Measurements from ENCODE around the gene TMCO4. TPM values are rescaled to one million over a fixed set of nuclear protein-coding genes. Genes with fewer than 3 reads are reported as not detected.

TMCO4 gene
- total RNA-seq, 1 donor from 2014 or later = 28.7 TPM

GRCh38 chr1:19644681-19645410 lies 154.9 kb downstream of the TMCO4 start:
- DNase-seq (ENCODE audit: extremely low spot score in 2 of 2) = no peak
- Histone ChIP-seq H3K4me1 (peaks cover 66% of the 10 kb centered on the region), H3K36me3 (no peaks in the 10 kb centered on the region), H3K9me3 (no peaks in the 10 kb centered on the region), H3K27me3 (no peaks in the 10 kb centered on the region), H3K4me3 (peak overlapping the region; percentile 82 to 94), H3K27ac (peak overlapping the region; percentile 96)
- intact Hi-C loops (cut with DNase I) = loop anchor here (2.0 to 5.0 kb wide), 3 partner anchors 48 to 258 kb away; a partner anchor contains a TSS
- TF ChIP-seq POLR2AphosphoS5 (IDR thresholded peaks at IDR 0.05; ENCODE audit: insufficient read depth in 1 of 2, low read depth in 1 of 2) (peak in 1 of 2 donors; percentile 74), POLR2A (IDR thresholded peaks at IDR 0.05) (no peak)

- peaks cover 66% of the 10 kb centered on the region for H3K4me1 ChIP-seq
- TF ChIP-seq POLR2A (IDR thresholded peaks at IDR 0.05) = no peak
- TF ChIP-seq CTCF (IDR thresholded peaks at IDR 0.05) = no peak
- TF ChIP-seq POLR2AphosphoS5 (IDR thresholded peaks at IDR 0.05; ENCODE audit: insufficient read depth in 1 of 2, low read depth in 1 of 2) = no peak
- H3K27ac ChIP-seq = peak overlapping the region; percentile 96
- no peaks in the 10 kb centered on the region for H3K27me3 ChIP-seq
- no peak for DNase-seq (ENCODE audit: extremely low spot score in 2 of 2)
- no peaks in the 10 kb centered on the region for H3K9me3 ChIP-seq
- intact Hi-C loops (cut with DNase I) = loop anchor here (2.0 to 5.0 kb wide), 2 partner anchors 47 to 158 kb away; a partner anchor contains a TSS
- H3K36me3 ChIP-seq = no peaks in the 10 kb centered on the region
- H3K4me3 ChIP-seq = peak overlapping the region; percentile 82 to 94
Observed at GRCh38 chr1:19644395-19644680, 155.4 kb downstream of the TMCO4 start.

- DNase-seq (ENCODE audit: extremely low spot score in 2 of 2) = no peak
- TF ChIP-seq CTCF (IDR thresholded peaks at IDR 0.05) (no peak), POLR2A (IDR thresholded peaks at IDR 0.05) (peak in 1 of 2 donors; percentile 45), POLR2AphosphoS5 (IDR thresholded peaks at IDR 0.05; ENCODE audit: insufficient read depth in 1 of 2, low read depth in 1 of 2) (peak in 1 of 2 donors; percentile 64)
- Histone ChIP-seq H3K36me3 (no peaks in the 10 kb centered on the region), H3K27ac (peak within 1 kb of the TSS; percentile 98), H3K9me3 (no peaks in the 10 kb centered on the region), H3K4me3 (peak within 1 kb of the TSS; percentile 82 to 94), H3K4me1 (peaks cover 63% of the 10 kb centered on the region), H3K27me3 (no peaks in the 10 kb centered on the region)
- intact Hi-C loops (cut with DNase I) = loop anchor here (2.0 to 5.0 kb wide), 2 partner anchors 46 to 157 kb away; a partner anchor contains a TSS
Observed at GRCh38 chr1:19643602-19644394, 155.9 kb downstream of the TMCO4 start, which contains the start of gene NBL1. TSS of gene NBL1 (plus strand) at chr1:19644311. CDS start at chr1:19655031, 10,720 bp downstream.

- TF ChIP-seq POLR2AphosphoS5 (IDR thresholded peaks at IDR 0.05; ENCODE audit: insufficient read depth in 1 of 2, low read depth in 1 of 2) = peak in 1 of 2 donors; percentile 54
- TF ChIP-seq CTCF (IDR thresholded peaks at IDR 0.05) = no peak
- H3K9me3 ChIP-seq = no peaks in the 10 kb centered on the region
- H3K27me3 ChIP-seq = no peaks in the 10 kb centered on the region
- H3K4me3 ChIP-seq = peak overlapping the region; percentile 82 to 94
- peak overlapping the region; percentile 98 for H3K27ac ChIP-seq
- no peak for DNase-seq (ENCODE audit: extremely low spot score in 2 of 2)
- H3K36me3 ChIP-seq = no peaks in the 10 kb centered on the region
- H3K4me1 ChIP-seq = peaks cover 56% of the 10 kb centered on the region
- intact Hi-C loops (cut with DNase I) = loop anchor here (5.0 kb wide), 1 partner anchor 46 kb away; a partner anchor contains a TSS
Observed at GRCh38 chr1:19643121-19643520, 156.6 kb downstream of the TMCO4 start.
